ENCODE results near the gene DCHS2.
A peak's percentile ranks its signal among the peaks of the same experiment; 100 is the strongest.

Gene DCHS2

GRCh38 chr4:154497889-154498288 lies 6.3 kb upstream of the DCHS2 start:
- no peak overlapping the region for H3K27ac Mint-ChIP-seq
- no peak overlapping the region for H3K4me3 Mint-ChIP-seq
- peaks cover 34% of the 10 kb centered on the region for H3K27me3 Mint-ChIP-seq (ENCODE audit: low read depth)
- H3K9me3 Mint-ChIP-seq, result no peaks in the 10 kb centered on the region
- no peak for TF ChIP-seq CTCF (IDR thresholded peaks at IDR 0.05; ENCODE audit: unreplicated experiment in 3 of 3)
- H3K36me3 Mint-ChIP-seq (ENCODE audit: low read depth), result no peaks in the 10 kb centered on the region
- H3K4me1 Mint-ChIP-seq, result no peaks in the 10 kb centered on the region

GRCh38 chr4:154495867-154496266 lies 4.3 kb upstream of the DCHS2 start:
- no peak overlapping the region for H3K4me3 Mint-ChIP-seq
- no peaks in the 10 kb centered on the region for H3K9me3 Mint-ChIP-seq
- no peaks in the 10 kb centered on the region for H3K36me3 Mint-ChIP-seq (ENCODE audit: low read depth)
- TF ChIP-seq CTCF (IDR thresholded peaks at IDR 0.05; ENCODE audit: unreplicated experiment in 3 of 3), result no peak
- H3K27ac Mint-ChIP-seq, result no peak overlapping the region
- H3K4me1 Mint-ChIP-seq, result peaks cover 11% of the 10 kb centered on the region
- peaks cover 54% of the 10 kb centered on the region for H3K27me3 Mint-ChIP-seq (ENCODE audit: low read depth)

GRCh38 chr4:154492288-154492687 lies 689 bp upstream of the DCHS2 start:
- TF ChIP-seq CTCF (IDR thresholded peaks at IDR 0.05; ENCODE audit: unreplicated experiment in 3 of 3), result no peak
- peak overlapping the region in 1 of 3 experiments; percentile 32 for H3K27ac Mint-ChIP-seq
- peaks cover 3% of the 10 kb centered on the region for H3K36me3 Mint-ChIP-seq (ENCODE audit: low read depth)
- H3K4me3 Mint-ChIP-seq, result peak overlapping the region; percentile 80 to 88 (median 87)
- H3K4me1 Mint-ChIP-seq, result peaks cover 11% of the 10 kb centered on the region
- peaks cover 74% of the 10 kb centered on the region for H3K27me3 Mint-ChIP-seq (ENCODE audit: low read depth)
- H3K9me3 Mint-ChIP-seq, result peaks cover 4% of the 10 kb centered on the region

- peaks cover 4% of the 10 kb centered on the region for H3K9me3 Mint-ChIP-seq
- H3K36me3 Mint-ChIP-seq (ENCODE audit: low read depth), result peaks cover 3% of the 10 kb centered on the region
- H3K27ac Mint-ChIP-seq, result peak overlapping the region; percentile 70 to 83 (median 82)
- H3K4me1 Mint-ChIP-seq, result peaks cover 11% of the 10 kb centered on the region
- H3K27me3 Mint-ChIP-seq (ENCODE audit: low read depth), result peaks cover 67% of the 10 kb centered on the region
- peak overlapping the region; percentile 80 to 88 (median 87) for H3K4me3 Mint-ChIP-seq
- TF ChIP-seq CTCF (IDR thresholded peaks at IDR 0.05; ENCODE audit: unreplicated experiment in 3 of 3), result no peak
Measured at GRCh38 chr4:154490583-154491340, 837 bp downstream of the DCHS2 start.

GRCh38 chr4:154490234-154490582 lies 1.4 kb downstream of the DCHS2 start:
- no peak for TF ChIP-seq CTCF (IDR thresholded peaks at IDR 0.05; ENCODE audit: unreplicated experiment in 3 of 3)
- H3K9me3 Mint-ChIP-seq, result peaks cover 4% of the 10 kb centered on the region
- peak overlapping the region; percentile 80 to 88 (median 87) for H3K4me3 Mint-ChIP-seq
- H3K36me3 Mint-ChIP-seq (ENCODE audit: low read depth), result peaks cover 3% of the 10 kb centered on the region
- peaks cover 67% of the 10 kb centered on the region for H3K27me3 Mint-ChIP-seq (ENCODE audit: low read depth)
- peak overlapping the region in 1 of 3 experiments; percentile 70 for H3K27ac Mint-ChIP-seq
- H3K4me1 Mint-ChIP-seq, result peaks cover 11% of the 10 kb centered on the region

All from nephron (organoid).